Transverse colon (tissue), 4 donors: ENCODE results near the gene PLA2G4E. TPM values are rescaled to one million over a fixed set of nuclear protein-coding genes. Genes with fewer than 3 reads are reported as not detected.

ENCODE experiments used
- DNase-seq: peaks from one replicate; pipeline ENCODE4 v3.0.0-alpha.2; 2019
- H3K27ac ChIP-seq, 4 donors: fragments of 200-600 bp; sonication (generic); 2 replicates each; pipeline ENCODE4 v1.5.1; 2016 to 2018; ENCODE audit warnings: inconsistent platforms in 4 of 4
- H3K27me3 ChIP-seq: fragments of 200-600 bp; sonication (generic); 2 replicates; pipeline ENCODE4 v1.5.1; 2017; ENCODE audit warnings: inconsistent platforms
- H3K36me3 ChIP-seq, 4 donors: fragments of 200-600 bp; sonication (generic); 2 replicates each; pipeline ENCODE4 v1.5.1; 2017 to 2019; ENCODE audit warnings: inconsistent platforms in 4 of 4
- H3K4me1 ChIP-seq, 4 donors: fragments of 200-600 bp; sonication (generic); 2 replicates each; pipeline ENCODE4 v1.5.1; 2017 to 2020; ENCODE audit warnings: inconsistent platforms in 4 of 4
- H3K4me3 ChIP-seq, 4 donors: fragments of 200-600 bp; sonication (generic); 1 replicate in 1 of 4; 2 replicates in 3 of 4; pipeline versions ENCODE4 v1.5.1 to v1.6.1; 2017 to 2019; ENCODE audit warnings: inconsistent platforms in 4 of 4
- H3K9me3 ChIP-seq, 2 donors: fragments of 200-600 bp; sonication (generic); 2 replicates each; pipeline ENCODE4 v1.5.1; 2017 to 2019; ENCODE audit warnings: inconsistent platforms in 2 of 2
- EP300 ChIP-seq: sonication (generic); formaldehyde crosslinking; IDR thresholded peaks from one replicate; pipeline ENCODE4 v1.6.1; 2017; ENCODE audit warnings: antibody characterized with exemption, low read depth
- POLR2A ChIP-seq: fragments of 450-650 bp; IDR thresholded peaks from one replicate; pipeline ENCODE4 v1.6.1; 2016; ENCODE audit warnings: antibody characterized with exemption, mild to moderate bottlenecking, moderate library complexity
- POLR2AphosphoS5 ChIP-seq, 3 donors: sonication (generic); formaldehyde crosslinking; IDR thresholded peaks; one replicate each; pipeline ENCODE4 v1.6.1; 2016; ENCODE audit warnings: antibody characterized with exemption in 3 of 3
- WGBS, 2 donors: methylation state at CpG; one replicate each; pipeline ENCODE4 v1.1.5; 2018; ENCODE audit warnings: low coverage in 1 of 2; 5-methylcytosine and 5-hydroxymethylcytosine counted together
- in situ Hi-C, 4 donors: fragments of 200-750 bp; cut with MboI; loops; one replicate each; pipeline versions ENCODE4 v1.15.0 to v1.15.1; 2017; ENCODE audit warnings: low sequenced_read_pairs in 3 of 4, low pct_ligation_motif_present in 1 of 4, low pct_unique_long_range_greater_than_20kb in 1 of 4
- intact Hi-C: fragments of 100-400 bp; cut with DNase I; formaldehyde crosslinking; loops from one replicate; pipeline ENCODE4 v1.15.1; 2023; ENCODE audit warnings: low total_unique reads
- total RNA-seq, 4 donors: library from RNA; depleted of rRNA; stranded (reverse); fragments of >200 nt; gene quantifications; one replicate each; pipeline ENCODE4 v1.1.0, GENCODE V29; 2016
- TF ChIP-seq, protein P1 (sequence below), 5 experiments: fragments of 200-600 bp in 3 of 5; fragments of 450-650 bp in 2 of 5; sonication (generic) in 3 of 5; IDR thresholded peaks; 1 replicate in 2 of 5; 2 replicates in 3 of 5; pipeline ENCODE4 v1.5.1; 2016 to 2017; ENCODE audit warnings: antibody characterized with exemption in 5 of 5, inconsistent platforms in 3 of 5, mild to moderate bottlenecking in 2 of 5, moderate library complexity in 1 of 5

Gene PLA2G4E
- total RNA-seq, 4 donors from 2014 or later: 0.32 TPM; not detected in 3

DNA sequence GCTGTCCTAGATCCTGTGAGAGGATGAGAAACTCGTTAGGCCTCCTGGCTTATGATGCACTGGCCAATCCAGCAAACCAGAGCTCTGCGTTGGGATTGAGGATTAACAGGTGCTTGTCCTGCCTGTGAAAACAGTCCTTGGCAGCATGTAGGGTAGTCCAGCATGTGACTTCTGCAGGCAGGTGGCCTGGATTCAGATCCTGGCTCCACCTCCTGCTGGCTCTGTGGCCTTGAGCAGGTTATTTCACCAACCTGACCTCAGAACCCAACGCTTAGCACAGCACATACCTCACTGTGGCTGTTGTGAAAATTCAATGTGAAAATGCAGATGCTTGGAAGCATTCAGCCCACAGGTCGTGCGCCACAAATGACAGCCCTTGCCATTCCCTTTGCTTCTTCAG is 40.0 kb upstream of the PLA2G4E start:
- Histone ChIP-seq H3K4me3 (no peak overlapping the region), H3K9me3 (no peaks in the 10 kb centered on the region), H3K27ac (no peak overlapping the region), H3K4me1 (peaks cover 4 to 12% (median 6%) of the 10 kb centered on the region in 4 donors), H3K36me3 (no peaks in the 10 kb centered on the region), H3K27me3 (no peaks in the 10 kb centered on the region)
- TF ChIP-seq, protein P1, sequence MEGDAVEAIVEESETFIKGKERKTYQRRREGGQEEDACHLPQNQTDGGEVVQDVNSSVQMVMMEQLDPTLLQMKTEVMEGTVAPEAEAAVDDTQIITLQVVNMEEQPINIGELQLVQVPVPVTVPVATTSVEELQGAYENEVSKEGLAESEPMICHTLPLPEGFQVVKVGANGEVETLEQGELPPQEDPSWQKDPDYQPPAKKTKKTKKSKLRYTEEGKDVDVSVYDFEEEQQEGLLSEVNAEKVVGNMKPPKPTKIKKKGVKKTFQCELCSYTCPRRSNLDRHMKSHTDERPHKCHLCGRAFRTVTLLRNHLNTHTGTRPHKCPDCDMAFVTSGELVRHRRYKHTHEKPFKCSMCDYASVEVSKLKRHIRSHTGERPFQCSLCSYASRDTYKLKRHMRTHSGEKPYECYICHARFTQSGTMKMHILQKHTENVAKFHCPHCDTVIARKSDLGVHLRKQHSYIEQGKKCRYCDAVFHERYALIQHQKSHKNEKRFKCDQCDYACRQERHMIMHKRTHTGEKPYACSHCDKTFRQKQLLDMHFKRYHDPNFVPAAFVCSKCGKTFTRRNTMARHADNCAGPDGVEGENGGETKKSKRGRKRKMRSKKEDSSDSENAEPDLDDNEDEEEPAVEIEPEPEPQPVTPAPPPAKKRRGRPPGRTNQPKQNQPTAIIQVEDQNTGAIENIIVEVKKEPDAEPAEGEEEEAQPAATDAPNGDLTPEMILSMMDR (IDR thresholded peaks at IDR 0.05): no peak
- no peak for TF ChIP-seq POLR2AphosphoS5 (IDR thresholded peaks at IDR 0.05)
- no peak for TF ChIP-seq POLR2A
- TF ChIP-seq EP300: no peak
- DNase-seq: no peak
- 57% methylated on average over 5 of the region's 5 CpGs; no CpG with 5 or more reads in 1 of the 2 donors for WGBS, 2 donors
- intact Hi-C loops: no loop called here
- in situ Hi-C loops: loop anchor here (5.0 to 10.0 kb wide), 3 partner anchors 66 to 74 kb away; no protein-coding TSS in a partner anchor

DNA sequence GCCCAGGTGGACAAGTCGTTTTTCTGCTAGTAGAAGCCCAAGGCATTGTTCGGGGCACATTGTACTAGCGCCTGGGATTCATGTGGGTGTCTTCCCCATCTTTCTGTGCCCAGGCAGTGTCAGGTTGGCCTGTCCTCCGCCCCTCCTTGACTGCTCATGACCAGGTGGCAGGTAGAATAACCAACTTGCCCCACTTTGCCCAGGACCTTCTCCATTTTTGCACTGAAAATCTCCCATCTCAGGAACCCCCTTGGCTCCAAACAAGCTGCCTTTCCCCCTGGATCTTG is 39.6 kb upstream of the PLA2G4E start:
- Histone ChIP-seq H3K4me1 (peaks cover 4 to 12% (median 6%) of the 10 kb centered on the region in 4 donors), H3K36me3 (no peaks in the 10 kb centered on the region), H3K27ac (no peak overlapping the region), H3K27me3 (no peaks in the 10 kb centered on the region), H3K9me3 (no peaks in the 10 kb centered on the region), H3K4me3 (no peak overlapping the region)
- DNase-seq: no peak
- in situ Hi-C loops: loop anchor here (5.0 to 10.0 kb wide), 3 partner anchors 66 to 74 kb away; no protein-coding TSS in a partner anchor
- intact Hi-C loops: no loop called here
- TF ChIP-seq, protein P1 (IDR thresholded peaks at IDR 0.05): no peak
- TF ChIP-seq POLR2AphosphoS5 (IDR thresholded peaks at IDR 0.05) (no peak), EP300 (no peak), POLR2A (no peak)
- WGBS, 2 donors: 83% methylated on average over 4 of the region's 4 CpGs; no CpG with 5 or more reads in 1 of the 2 donors

DNA sequence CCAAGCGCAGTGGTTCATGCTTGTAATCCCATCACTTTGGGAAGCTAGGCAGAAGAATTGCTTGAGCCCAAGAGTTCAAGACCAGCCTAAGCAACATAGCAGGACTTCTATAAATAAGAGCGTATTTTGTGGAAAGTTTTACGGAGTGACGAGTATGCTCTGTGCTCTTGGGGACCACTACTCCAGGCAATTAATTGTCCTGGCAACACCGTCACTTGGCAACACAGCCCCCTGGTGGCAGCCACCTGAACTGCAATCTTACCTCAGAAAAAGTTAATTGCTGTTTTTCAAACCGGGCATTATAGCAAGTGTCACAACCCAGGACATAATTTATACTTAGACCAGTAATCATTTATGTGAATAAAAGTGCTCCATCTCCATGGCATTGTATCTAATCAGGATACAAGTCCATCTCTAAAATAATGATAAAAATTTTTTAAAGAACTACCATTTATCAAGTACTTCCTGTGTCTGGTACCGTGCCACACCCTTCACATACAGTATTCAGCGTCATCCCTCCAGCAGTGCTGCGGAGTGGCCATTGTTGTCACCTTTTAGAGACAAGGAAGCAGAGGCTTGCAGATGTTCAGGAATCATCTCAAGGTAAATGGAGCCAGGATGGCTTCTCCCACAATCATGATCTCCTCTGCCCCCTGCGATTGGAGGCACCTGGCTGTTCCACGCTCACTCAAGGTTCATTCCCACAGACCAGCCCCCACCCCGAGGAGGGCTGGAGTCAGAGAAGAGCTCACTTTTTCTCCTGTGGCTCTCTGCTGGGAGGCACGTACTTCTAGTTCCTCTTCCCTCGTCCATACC is 39.0 kb upstream of the PLA2G4E start:
- TF ChIP-seq, protein P1 (IDR thresholded peaks at IDR 0.05): peak; percentile 86 to 90 (median 89)
- no peak for TF ChIP-seq EP300
- TF ChIP-seq POLR2A: no peak
- no peak for TF ChIP-seq POLR2AphosphoS5 (IDR thresholded peaks at IDR 0.05)
- no peak overlapping the region for H3K4me3 ChIP-seq
- no peak overlapping the region for H3K27ac ChIP-seq
- DNase-seq: peak; percentile 70
- H3K36me3 ChIP-seq: no peaks in the 10 kb centered on the region
- H3K9me3 ChIP-seq: no peaks in the 10 kb centered on the region
- peaks cover 4 to 12% (median 6%) of the 10 kb centered on the region in 4 donors for H3K4me1 ChIP-seq
- intact Hi-C loops: no loop called here
- in situ Hi-C loops: loop anchor here (5.0 to 10.0 kb wide), 3 partner anchors 65 to 75 kb away; no protein-coding TSS in a partner anchor
- no peaks in the 10 kb centered on the region for H3K27me3 ChIP-seq
- 30 to 42% methylated on average over 7 to 14 of the region's 14 CpGs for WGBS, 2 donors

DNA sequence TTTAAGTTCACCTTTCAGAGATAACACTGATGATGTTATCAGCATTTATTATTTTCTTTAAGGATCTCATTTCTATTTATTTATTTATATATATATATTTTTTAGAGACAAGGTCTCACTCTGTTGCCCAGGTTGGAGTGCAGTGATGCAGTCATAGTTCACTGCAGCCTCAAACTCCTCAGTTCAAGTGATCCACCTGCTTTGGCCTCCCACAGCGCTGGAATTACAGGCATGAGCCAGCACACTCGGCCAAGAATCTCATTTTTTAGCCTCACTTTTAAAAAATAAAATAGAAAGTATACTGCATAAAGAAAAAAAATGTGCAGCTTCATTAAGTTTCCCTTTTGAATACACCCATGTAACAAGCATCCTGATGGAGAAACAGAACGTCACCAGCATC is 37.9 kb upstream of the PLA2G4E start:
- intact Hi-C loops: no loop called here
- H3K27me3 ChIP-seq: no peaks in the 10 kb centered on the region
- H3K9me3 ChIP-seq: no peaks in the 10 kb centered on the region
- H3K27ac ChIP-seq: no peak overlapping the region
- TF ChIP-seq POLR2AphosphoS5 (IDR thresholded peaks at IDR 0.05): no peak
- TF ChIP-seq POLR2A: no peak
- TF ChIP-seq, protein P1 (IDR thresholded peaks at IDR 0.05): no peak
- TF ChIP-seq EP300: no peak
- DNase-seq: no peak
- 49 to 52% methylated on average over 3 of the region's 3 CpGs for WGBS, 2 donors
- in situ Hi-C loops: no loop called here
- peaks cover 4 to 12% (median 6%) of the 10 kb centered on the region in 4 donors for H3K4me1 ChIP-seq
- H3K4me3 ChIP-seq: no peak overlapping the region
- no peaks in the 10 kb centered on the region for H3K36me3 ChIP-seq
